GM19468 (cell line): ENCODE results near the gene GALNS.
"Not testable (repeated sequence)": the region's sequence is repeated elsewhere in the genome, so short reads cannot be mapped to it uniquely, and the experiment has no call there.

Source experiments
- ATAC-seq: cut with Tn5 transposase; IDR thresholded peaks from one replicate; pipeline ENCODE4 v1.9.1; 2021; ENCODE audit warnings: mild to moderate bottlenecking, moderate library complexity, moderate number of reproducible peaks; ENCODE audit not compliant: unreplicated experiment; ENCODE audit errors: extremely low read depth

GALNS gene

GRCh38 chr16:88777471-88778270 is 79.1 kb downstream of the GALNS start:
- no peak for ATAC-seq

- ATAC-seq: no peak
Observed at GRCh38 chr16:88775825-88776224, 80.9 kb downstream of the GALNS start.

- ATAC-seq: no peak
Observed at GRCh38 chr16:88774544-88775393, 82.0 kb downstream of the GALNS start.

GRCh38 chr16:88773812-88774291 is 82.9 kb downstream of the GALNS start:
- ATAC-seq: no peak

GRCh38 chr16:88772871-88773811 is 83.6 kb downstream of the GALNS start:
- ATAC-seq: no peak

GRCh38 chr16:88771781-88772180 is 85.0 kb downstream of the GALNS start:
- ATAC-seq: not testable (repeated sequence)

GRCh38 chr16:88771294-88771772 is 85.4 kb downstream of the GALNS start:
- no peak for ATAC-seq

- no peak for ATAC-seq
Observed at GRCh38 chr16:88770461-88771293, 86.1 kb downstream of the GALNS start.

- ATAC-seq: no peak
Observed at GRCh38 chr16:88769617-88770460, 86.9 kb downstream of the GALNS start.

- no peak for ATAC-seq
Observed at GRCh38 chr16:88768071-88768783, 88.5 kb downstream of the GALNS start.

GRCh38 chr16:88767546-88768070 is 89.1 kb downstream of the GALNS start:
- ATAC-seq: no peak

- ATAC-seq: no peak
Observed at GRCh38 chr16:88766975-88767374, 89.8 kb downstream of the GALNS start.

- no peak for ATAC-seq
Observed at GRCh38 chr16:88764913-88765349, 91.8 kb downstream of the GALNS start.

GRCh38 chr16:88764080-88764479 is 92.7 kb downstream of the GALNS start:
- ATAC-seq: no peak
